Thoracic aorta (tissue), 2 donors: ENCODE data around the gene BMP7. TPM values are rescaled to one million over a fixed set of nuclear protein-coding genes. Genes with fewer than 3 reads are reported as not detected.

Source experiments
- ATAC-seq: fragments of 150-250 bp; one replicate; pipeline ENCODE4 v1.8.0; 2017; ENCODE audit warnings: low read depth; ENCODE audit not compliant: insufficient number of reproducible peaks, low FRiP score
- DNase-seq: peaks from one replicate; pipeline ENCODE4 v3.0.0-alpha.2; 2020; ENCODE audit warnings: low spot score
- H3K27ac ChIP-seq, 2 donors: fragments of 200-600 bp; sonication (generic); 1 replicate in 1 of 2; 2 replicates in 1 of 2; pipeline ENCODE4 v1.5.1; 2016; ENCODE audit warnings: mild to moderate bottlenecking in 2 of 2, moderate library complexity in 2 of 2
- H3K27me3 ChIP-seq: fragments of 200-600 bp; sonication (generic); replicated peaks from 2 replicates; pipeline ENCODE4 v1.6.0; 2016; ENCODE audit warnings: mild to moderate bottlenecking; ENCODE audit not compliant: insufficient read depth
- H3K36me3 ChIP-seq: fragments of 200-600 bp; sonication (generic); one replicate; pipeline ENCODE4 v1.5.1; 2016
- H3K4me1 ChIP-seq, 2 donors: fragments of 200-600 bp; sonication (generic); 1 replicate in 1 of 2; 2 replicates in 1 of 2; pipeline versions ENCODE4 v1.5.1 to v1.6.0; 2016; ENCODE audit warnings: low read depth in 2 of 2, mild to moderate bottlenecking in 1 of 2; ENCODE audit not compliant: control insufficient read depth in 1 of 2
- H3K4me3 ChIP-seq: fragments of 200-600 bp; sonication (generic); 2 replicates; pipeline ENCODE4 v1.5.1; 2016; ENCODE audit warnings: mild to moderate bottlenecking
- H3K9me3 ChIP-seq: fragments of 200-600 bp; sonication (generic); 2 replicates; pipeline ENCODE4 v1.5.1; 2016
- total RNA-seq, 2 donors: library from RNA; depleted of rRNA; stranded (reverse); fragments of >200 nt; gene quantifications; one replicate each; pipeline versions ENCODE4 v1.1.0 to v1.2.3, GENCODE V29; 2016
- TF ChIP-seq, protein P1 (sequence below): fragments of 200-600 bp; sonication (generic); IDR thresholded peaks from one replicate; pipeline ENCODE4 v1.5.1; 2019; ENCODE audit warnings: antibody characterized with exemption

Gene BMP7
- total RNA-seq, 2 donors from 2014 or later, result 1.5 TPM; not detected in 1

DNA sequence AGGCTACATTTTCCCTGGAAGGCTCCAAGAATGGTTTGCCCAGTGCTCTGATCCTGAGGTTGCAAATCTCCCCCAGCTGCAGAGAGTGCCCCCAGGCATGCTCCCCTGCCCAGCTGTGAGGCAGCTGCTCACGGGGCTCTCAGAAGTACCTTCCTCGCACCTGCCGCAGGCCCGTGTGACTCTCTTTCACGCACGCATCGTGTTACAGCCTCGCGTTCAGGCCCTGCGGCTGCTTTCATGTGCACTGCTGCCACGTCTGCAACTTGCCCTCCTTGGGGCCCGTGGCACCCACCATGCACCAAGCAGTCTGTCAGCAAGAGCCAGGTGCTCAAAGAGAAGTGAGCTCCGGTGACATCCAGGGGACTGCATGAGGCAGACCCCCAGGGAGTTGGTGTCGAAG is 34.6 kb upstream of the BMP7 start:
- Histone ChIP-seq H3K4me3 (no peak overlapping the region), H3K27me3 (no peaks in the 10 kb centered on the region), H3K27ac (no peak overlapping the region), H3K9me3 (no peaks in the 10 kb centered on the region), H3K36me3 (no peaks in the 10 kb centered on the region), H3K4me1 (no peaks in the 10 kb centered on the region)
- DNase-seq (no peak), ATAC-seq (no peak)
- TF ChIP-seq, protein P1, sequence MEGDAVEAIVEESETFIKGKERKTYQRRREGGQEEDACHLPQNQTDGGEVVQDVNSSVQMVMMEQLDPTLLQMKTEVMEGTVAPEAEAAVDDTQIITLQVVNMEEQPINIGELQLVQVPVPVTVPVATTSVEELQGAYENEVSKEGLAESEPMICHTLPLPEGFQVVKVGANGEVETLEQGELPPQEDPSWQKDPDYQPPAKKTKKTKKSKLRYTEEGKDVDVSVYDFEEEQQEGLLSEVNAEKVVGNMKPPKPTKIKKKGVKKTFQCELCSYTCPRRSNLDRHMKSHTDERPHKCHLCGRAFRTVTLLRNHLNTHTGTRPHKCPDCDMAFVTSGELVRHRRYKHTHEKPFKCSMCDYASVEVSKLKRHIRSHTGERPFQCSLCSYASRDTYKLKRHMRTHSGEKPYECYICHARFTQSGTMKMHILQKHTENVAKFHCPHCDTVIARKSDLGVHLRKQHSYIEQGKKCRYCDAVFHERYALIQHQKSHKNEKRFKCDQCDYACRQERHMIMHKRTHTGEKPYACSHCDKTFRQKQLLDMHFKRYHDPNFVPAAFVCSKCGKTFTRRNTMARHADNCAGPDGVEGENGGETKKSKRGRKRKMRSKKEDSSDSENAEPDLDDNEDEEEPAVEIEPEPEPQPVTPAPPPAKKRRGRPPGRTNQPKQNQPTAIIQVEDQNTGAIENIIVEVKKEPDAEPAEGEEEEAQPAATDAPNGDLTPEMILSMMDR, result no peak

GRCh38 chr20:57298457-57298856 is 32.0 kb upstream of the BMP7 start:
- H3K4me1 ChIP-seq, result no peaks in the 10 kb centered on the region
- no peaks in the 10 kb centered on the region for H3K27me3 ChIP-seq
- no peaks in the 10 kb centered on the region for H3K36me3 ChIP-seq
- no peak overlapping the region for H3K4me3 ChIP-seq
- no peaks in the 10 kb centered on the region for H3K9me3 ChIP-seq
- TF ChIP-seq, protein P1, result no peak
- DNase-seq (no peak), ATAC-seq (no peak)
- H3K27ac ChIP-seq, result no peak overlapping the region

- H3K27me3 ChIP-seq, result no peaks in the 10 kb centered on the region
- no peaks in the 10 kb centered on the region for H3K4me1 ChIP-seq
- TF ChIP-seq, protein P1, result no peak
- DNase-seq (no peak), ATAC-seq (no peak)
- no peaks in the 10 kb centered on the region for H3K36me3 ChIP-seq
- no peaks in the 10 kb centered on the region for H3K9me3 ChIP-seq
- H3K27ac ChIP-seq, result no peak overlapping the region
- H3K4me3 ChIP-seq, result no peak overlapping the region
These were observed 28.1 kb upstream of the BMP7 start for GRCh38 chr20:57294550-57294949.

GRCh38 chr20:57293995-57294394 is 27.6 kb upstream of the BMP7 start:
- H3K27me3 ChIP-seq, result no peaks in the 10 kb centered on the region
- H3K4me3 ChIP-seq, result no peak overlapping the region
- no peaks in the 10 kb centered on the region for H3K36me3 ChIP-seq
- no peak for ATAC-seq
- TF ChIP-seq, protein P1, result no peak
- H3K9me3 ChIP-seq, result no peaks in the 10 kb centered on the region
- no peak for DNase-seq
- H3K4me1 ChIP-seq, result no peaks in the 10 kb centered on the region
- no peak overlapping the region for H3K27ac ChIP-seq

DNA sequence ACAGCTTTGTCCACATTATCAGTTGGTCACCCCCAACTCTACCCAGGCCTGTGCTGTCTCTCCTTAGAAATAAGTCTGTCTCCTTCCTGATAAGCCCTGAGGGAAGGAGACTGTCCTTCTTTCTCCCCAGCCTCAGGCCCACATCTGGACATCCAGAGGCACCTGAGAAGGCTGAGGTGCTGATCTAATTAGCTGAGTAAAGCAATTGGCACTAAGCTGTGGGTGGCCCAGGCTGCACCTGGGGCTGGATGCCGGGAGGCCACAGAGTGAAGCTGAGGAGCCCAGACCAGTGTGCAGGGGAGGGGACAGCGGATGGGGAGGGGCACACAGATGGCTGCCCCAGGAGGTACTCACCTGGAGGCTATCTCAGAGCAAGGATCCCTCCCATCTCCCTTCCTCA is 26.2 kb upstream of the BMP7 start:
- no peaks in the 10 kb centered on the region for H3K27me3 ChIP-seq
- no peaks in the 10 kb centered on the region for H3K4me1 ChIP-seq
- ATAC-seq (no peak), DNase-seq (no peak)
- H3K27ac ChIP-seq, result no peak overlapping the region
- TF ChIP-seq, protein P1, result no peak
- no peaks in the 10 kb centered on the region for H3K36me3 ChIP-seq
- H3K4me3 ChIP-seq, result no peak overlapping the region
- H3K9me3 ChIP-seq, result no peaks in the 10 kb centered on the region
